ENCODE results near the gene XRCC1. TPM values are rescaled to one million over a fixed set of nuclear protein-coding genes. Genes with fewer than 3 reads are reported as not detected.

The XRCC1 gene
- total RNA-seq, 1 donor from 2014 or later = 34.5 TPM

DNA sequence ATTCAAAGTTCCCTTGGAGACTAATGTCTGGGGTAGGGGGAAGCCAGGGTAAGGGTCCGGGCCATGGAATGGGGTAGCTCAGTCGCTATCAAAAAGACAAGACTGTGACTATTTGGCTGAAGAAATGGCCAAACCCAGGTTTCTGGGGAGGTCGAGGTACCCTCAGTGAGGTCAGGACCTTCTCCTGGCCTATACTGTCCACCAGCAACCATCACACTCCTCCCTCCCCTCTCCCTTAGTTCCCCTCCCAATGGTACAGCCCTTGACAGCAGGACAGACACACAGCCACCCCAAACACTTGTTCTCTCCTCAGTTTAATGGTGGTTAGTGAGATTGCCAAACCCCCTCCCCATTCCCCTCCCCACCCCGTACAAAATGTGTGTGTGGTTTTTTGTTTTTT is 46.7 kb upstream of the XRCC1 start:
- ChIA-PET POLR2A (interaction anchor here (0.5 kb wide), 1 partner anchor 122 kb away, joined by 3 read pairs; no protein-coding TSS in a partner anchor), CTCF (no interaction called here)
- H3K9me3 Mint-ChIP-seq = no peaks in the 10 kb centered on the region
- intact Hi-C loops (cut with micrococcal nuclease) = no loop called here
- TF ChIP-seq, protein P1, sequence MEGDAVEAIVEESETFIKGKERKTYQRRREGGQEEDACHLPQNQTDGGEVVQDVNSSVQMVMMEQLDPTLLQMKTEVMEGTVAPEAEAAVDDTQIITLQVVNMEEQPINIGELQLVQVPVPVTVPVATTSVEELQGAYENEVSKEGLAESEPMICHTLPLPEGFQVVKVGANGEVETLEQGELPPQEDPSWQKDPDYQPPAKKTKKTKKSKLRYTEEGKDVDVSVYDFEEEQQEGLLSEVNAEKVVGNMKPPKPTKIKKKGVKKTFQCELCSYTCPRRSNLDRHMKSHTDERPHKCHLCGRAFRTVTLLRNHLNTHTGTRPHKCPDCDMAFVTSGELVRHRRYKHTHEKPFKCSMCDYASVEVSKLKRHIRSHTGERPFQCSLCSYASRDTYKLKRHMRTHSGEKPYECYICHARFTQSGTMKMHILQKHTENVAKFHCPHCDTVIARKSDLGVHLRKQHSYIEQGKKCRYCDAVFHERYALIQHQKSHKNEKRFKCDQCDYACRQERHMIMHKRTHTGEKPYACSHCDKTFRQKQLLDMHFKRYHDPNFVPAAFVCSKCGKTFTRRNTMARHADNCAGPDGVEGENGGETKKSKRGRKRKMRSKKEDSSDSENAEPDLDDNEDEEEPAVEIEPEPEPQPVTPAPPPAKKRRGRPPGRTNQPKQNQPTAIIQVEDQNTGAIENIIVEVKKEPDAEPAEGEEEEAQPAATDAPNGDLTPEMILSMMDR (IDR thresholded peaks at IDR 0.05) = no peak
- H3K36me3 Mint-ChIP-seq (ENCODE audit: low read depth) = peaks cover 10% of the 10 kb centered on the region
- H3K4me1 Mint-ChIP-seq = peaks cover 27% of the 10 kb centered on the region
- DNase-seq (no peak), ATAC-seq (ENCODE audit: low read depth) (no peak)
- H3K4me3 Mint-ChIP-seq = no peak overlapping the region
- H3K27me3 Mint-ChIP-seq = peaks cover 2% of the 10 kb centered on the region
- no peak overlapping the region for H3K27ac Mint-ChIP-seq

- TF ChIP-seq, protein P1 (IDR thresholded peaks at IDR 0.05) = no peak
- Mint-ChIP-seq H3K4me3 (peak overlapping the region; percentile 94), H3K9me3 (no peaks in the 10 kb centered on the region), H3K27ac (peak overlapping the region; percentile 96), H3K27me3 (no peaks in the 10 kb centered on the region), H3K4me1 (peaks cover 27% of the 10 kb centered on the region), H3K36me3 (ENCODE audit: low read depth) (peaks cover 10% of the 10 kb centered on the region)
- ChIA-PET POLR2A (interaction anchor here (0.7 to 1.7 kb wide), 6 partner anchors 14 to 144 kb away, joined by 3 to 8 read pairs (median 6); partner anchors contain the start of genes SMG9 and ZNF576), CTCF (no interaction called here)
- ATAC-seq (ENCODE audit: low read depth) (peak; percentile 1), DNase-seq (no peak)
- intact Hi-C loops (cut with micrococcal nuclease) = no loop called here
These were observed 45.0 kb upstream of the XRCC1 start for GRCh38 chr19:43620061-43621001.

DNA sequence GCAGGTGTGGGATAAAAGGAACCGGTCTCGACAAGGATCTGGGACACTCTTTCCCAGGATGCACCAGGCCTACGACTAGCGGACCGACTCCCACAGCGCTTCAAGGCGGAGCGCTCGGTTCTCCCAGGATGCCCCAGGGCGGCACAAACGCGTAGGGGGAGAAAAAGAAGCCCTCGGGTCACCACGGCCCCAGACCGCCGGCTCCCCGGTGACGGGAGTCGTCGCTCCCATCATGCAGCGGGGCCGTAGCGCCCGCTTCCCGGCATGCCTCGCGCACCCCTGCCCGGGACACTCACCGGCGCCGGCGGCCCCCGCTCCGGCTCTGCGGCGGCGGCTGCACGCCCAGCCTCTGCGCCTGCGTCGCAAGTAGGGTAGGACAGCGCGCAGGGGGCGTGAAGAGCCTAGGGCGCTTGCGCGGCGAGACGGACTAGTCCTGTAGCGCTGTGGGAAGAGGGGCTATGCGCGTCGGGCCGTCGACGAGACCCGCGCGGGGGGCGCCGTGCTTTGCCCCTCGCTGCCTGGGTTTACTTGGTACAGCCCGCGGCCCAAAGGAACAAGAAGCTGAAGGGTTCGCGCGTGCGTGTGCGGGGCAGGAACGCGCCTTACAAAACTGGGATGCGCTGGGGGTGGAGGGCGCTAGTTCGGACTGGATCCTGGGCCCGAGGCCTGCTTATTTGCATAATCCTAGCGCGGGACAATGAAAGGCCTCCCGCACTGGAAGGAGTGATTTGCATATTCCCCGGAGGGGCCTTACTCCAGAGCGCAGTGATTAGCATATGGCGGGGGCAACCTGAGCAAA is 44.1 kb upstream of the XRCC1 start, which contains the start of gene ZNF428:
Gene ZNF428, minus strand, starts transcription at position 368 of the 799 bp plus-strand sequence. CDS start 5,325 bp downstream, outside the sequence.
- DNase-seq (peak; percentile 83), ATAC-seq (ENCODE audit: low read depth) (peak; percentile 87)
- peaks cover 21% of the 10 kb centered on the region for H3K4me1 Mint-ChIP-seq
- POLR2A ChIA-PET = interaction anchor here (0.7 to 1.7 kb wide), 5 partner anchors 15 to 135 kb away, joined by 3 to 7 read pairs (median 6); partner anchors contain the start of genes SMG9 and ZNF576
- H3K9me3 Mint-ChIP-seq = no peaks in the 10 kb centered on the region
- H3K27me3 Mint-ChIP-seq = no peaks in the 10 kb centered on the region
- peak within 1 kb of the TSS; percentile 94 for H3K4me3 Mint-ChIP-seq
- H3K36me3 Mint-ChIP-seq (ENCODE audit: low read depth) = peaks cover 10% of the 10 kb centered on the region
- intact Hi-C loops (cut with micrococcal nuclease) = loop anchor here (1.0 to 2.0 kb wide), 5 partner anchors 23 to 593 kb away; partner anchors contain the start of genes IRGQ, PINLYP, XRCC1 and ZNF227
- H3K27ac Mint-ChIP-seq = peak within 1 kb of the TSS; percentile 96
- TF ChIP-seq, protein P1 (IDR thresholded peaks at IDR 0.05) = no peak
- CTCF ChIA-PET = no interaction called here

- Mint-ChIP-seq H3K9me3 (no peaks in the 10 kb centered on the region), H3K27ac (peak overlapping the region; percentile 96), H3K36me3 (ENCODE audit: low read depth) (peaks cover 15% of the 10 kb centered on the region), H3K4me3 (peak overlapping the region; percentile 94), H3K4me1 (peaks cover 17% of the 10 kb centered on the region), H3K27me3 (no peaks in the 10 kb centered on the region)
- intact Hi-C loops (cut with micrococcal nuclease) = loop anchor here (1.0 to 2.0 kb wide), 5 partner anchors 23 to 594 kb away; partner anchors contain the start of genes IRGQ, PINLYP, XRCC1 and ZNF227
- no peak for DNase-seq
- CTCF ChIA-PET = no interaction called here
- POLR2A ChIA-PET = interaction anchor here (0.7 kb wide), 1 partner anchor 19 kb away, joined by 7 read pairs; no protein-coding TSS in a partner anchor
- TF ChIP-seq, protein P1 (IDR thresholded peaks at IDR 0.05) = no peak
- ATAC-seq (ENCODE audit: low read depth) = peak; percentile 29
These were observed 43.6 kb upstream of the XRCC1 start for GRCh38 chr19:43618921-43619261.

Data from activated B cell treated with CpG ODN at 0.5 μM for 24 hours (primary cell).